GM21528 (cell line): Measurements from ENCODE around the gene FRMPD2.
"Not testable (repeated sequence)": the region's sequence is repeated elsewhere in the genome, so short reads cannot be mapped to it uniquely, and the experiment has no call there.

Experiments
- ATAC-seq: cut with Tn5 transposase; IDR thresholded peaks from one replicate; pipeline ENCODE4 v1.9.1; 2021; ENCODE audit warnings: mild to moderate bottlenecking, moderate library complexity; ENCODE audit not compliant: unreplicated experiment, low FRiP score

Gene FRMPD2

DNA sequence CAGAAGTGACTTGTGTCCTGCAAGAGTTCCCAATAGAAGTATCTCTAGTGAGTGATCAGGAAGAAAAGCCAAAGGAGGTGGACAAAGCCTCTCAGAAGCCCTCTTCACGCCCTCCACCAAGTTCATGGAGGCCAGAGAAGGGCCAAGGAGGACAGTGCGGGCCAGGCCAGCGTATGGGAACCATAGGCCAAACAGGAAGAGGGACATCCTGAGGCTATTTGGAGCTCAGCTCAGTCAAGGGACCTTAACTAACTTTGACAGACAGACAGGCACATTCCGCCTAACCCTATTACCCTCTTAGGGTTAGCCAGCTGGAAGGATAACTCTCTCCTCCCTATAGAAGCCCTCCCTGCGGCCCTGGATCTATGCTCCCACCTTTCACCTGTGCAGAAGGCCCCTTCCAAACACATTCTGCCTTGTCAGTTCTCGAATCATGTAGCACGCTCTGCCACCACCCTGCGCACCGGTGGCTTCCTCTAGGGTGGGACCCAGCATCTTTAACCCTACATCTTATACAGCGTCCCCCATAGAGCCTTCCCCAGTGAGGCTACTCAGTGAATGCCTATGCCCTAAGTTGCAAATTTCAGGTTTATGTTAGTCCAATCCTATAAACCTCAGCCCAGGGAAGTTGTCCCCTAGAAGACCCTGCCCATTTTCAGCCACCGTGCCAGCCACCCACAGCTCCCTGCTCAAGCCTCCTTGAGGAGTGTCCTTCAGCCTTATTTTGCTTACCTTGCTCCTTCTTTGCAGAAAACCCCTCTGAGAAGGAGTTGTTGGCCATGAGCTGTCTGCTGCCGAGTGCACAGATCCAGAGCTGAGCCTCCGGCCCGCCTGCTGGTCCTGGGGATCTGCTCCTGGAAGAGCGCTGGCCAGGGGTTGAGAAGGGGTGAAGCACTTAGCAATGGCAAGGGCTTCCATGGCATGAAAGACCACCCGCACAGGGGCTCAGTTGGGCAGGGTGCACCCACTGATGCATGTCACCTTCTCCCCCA is 36.9 kb downstream of the FRMPD2 start:
- ATAC-seq, result no peak

DNA sequence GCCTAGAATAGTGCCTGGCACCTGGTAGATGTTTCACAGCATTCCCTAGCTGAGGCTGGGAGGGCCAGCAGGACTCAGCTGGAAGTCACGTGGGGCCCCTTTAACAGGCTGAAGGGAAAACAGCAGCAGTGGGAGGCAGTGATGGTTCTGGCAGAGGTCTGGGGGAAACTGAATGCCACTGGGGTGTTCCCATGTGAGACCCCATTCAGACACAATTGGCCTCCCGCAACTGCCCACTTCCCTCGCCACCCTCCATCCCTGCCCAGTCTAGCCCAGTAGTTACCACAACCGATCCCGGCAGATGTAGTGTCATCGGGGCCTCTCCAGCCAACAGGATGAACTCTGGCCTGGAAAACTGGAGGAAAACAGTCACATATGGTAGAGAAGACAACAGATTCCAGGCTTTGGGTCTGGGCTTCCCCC is 38.3 kb downstream of the FRMPD2 start:
- no peak for ATAC-seq

DNA sequence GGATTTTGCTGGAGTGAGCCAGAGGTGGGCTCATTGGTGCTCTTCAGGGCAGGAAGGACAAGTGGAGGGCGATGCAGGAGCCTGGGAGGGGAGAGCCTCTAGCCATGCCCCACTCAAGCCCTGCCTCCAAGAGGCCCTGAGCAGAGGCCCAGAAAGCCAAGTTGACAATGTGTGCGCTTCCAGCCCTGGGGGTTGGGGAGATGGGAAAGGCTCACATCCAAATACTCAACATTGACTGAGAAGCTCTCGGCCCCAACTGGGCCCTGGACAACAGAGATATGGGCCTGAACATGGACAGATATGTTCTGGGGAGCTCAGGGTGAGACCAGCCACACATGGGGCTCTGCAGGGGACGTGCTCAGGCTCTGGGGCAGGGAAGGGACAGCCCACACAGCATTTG is 39.0 kb downstream of the FRMPD2 start:
- ATAC-seq, result no peak

DNA sequence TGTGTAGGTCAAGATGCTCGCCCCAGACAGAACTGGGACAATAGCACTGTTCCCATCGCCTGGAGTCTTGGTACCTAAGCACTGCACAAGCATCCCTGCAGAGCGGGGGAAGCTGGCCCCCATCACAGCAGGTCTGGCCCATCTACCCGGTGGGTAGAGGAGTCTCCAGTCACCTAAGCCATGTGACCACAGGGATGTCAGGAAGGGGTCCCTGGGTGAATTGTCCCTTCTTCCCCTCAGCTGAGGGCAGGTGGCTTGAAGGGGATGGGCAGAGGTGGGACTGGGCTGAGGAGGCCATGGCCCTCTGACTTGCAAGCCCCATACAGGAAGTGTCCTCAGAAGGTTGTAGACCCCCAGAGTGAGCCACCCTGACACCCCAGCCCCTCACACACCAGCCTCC is 39.7 kb downstream of the FRMPD2 start:
- ATAC-seq, result no peak

DNA sequence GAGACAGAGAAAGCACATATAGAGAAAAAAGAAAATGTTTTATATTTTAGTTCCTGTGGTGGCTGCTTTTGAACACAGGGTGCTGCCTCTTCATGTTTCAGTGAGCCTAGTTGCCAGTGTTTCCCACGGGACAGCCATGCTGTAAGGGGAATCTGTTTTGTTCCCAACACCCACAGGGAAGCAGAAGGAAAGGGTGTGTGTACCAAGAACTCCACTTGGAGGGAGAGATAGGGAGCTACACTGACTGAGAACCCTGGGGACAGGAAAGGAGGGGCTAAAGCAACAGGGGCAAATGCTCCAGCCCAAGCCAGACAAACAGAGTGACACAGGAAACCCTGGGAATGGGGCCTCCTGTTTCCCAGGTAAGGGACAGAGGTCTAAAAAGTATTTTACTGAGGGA is 40.2 kb downstream of the FRMPD2 start:
- no peak for ATAC-seq

DNA sequence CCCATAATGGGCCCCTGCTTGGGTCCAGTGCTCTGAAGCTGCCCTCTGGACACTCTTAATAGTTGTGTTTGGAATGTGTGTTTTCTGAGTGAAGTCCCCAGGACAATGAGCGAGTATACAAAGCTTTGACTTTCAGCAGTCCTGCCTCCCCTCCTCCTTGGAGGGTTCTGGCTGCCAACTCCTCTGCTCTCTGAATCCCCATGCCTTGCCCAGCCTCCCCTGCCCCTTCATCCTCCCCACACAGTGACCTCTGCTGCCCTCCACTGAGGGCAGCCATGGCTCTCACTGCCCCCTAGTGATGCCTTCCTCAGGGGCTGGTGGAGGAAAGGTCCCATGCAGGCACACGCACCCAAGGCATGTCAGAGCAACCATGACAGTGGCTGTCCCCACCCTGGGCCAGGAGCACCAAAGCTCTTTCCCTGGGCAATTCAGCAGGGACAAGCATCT is 40.9 kb downstream of the FRMPD2 start:
- no peak for ATAC-seq

DNA sequence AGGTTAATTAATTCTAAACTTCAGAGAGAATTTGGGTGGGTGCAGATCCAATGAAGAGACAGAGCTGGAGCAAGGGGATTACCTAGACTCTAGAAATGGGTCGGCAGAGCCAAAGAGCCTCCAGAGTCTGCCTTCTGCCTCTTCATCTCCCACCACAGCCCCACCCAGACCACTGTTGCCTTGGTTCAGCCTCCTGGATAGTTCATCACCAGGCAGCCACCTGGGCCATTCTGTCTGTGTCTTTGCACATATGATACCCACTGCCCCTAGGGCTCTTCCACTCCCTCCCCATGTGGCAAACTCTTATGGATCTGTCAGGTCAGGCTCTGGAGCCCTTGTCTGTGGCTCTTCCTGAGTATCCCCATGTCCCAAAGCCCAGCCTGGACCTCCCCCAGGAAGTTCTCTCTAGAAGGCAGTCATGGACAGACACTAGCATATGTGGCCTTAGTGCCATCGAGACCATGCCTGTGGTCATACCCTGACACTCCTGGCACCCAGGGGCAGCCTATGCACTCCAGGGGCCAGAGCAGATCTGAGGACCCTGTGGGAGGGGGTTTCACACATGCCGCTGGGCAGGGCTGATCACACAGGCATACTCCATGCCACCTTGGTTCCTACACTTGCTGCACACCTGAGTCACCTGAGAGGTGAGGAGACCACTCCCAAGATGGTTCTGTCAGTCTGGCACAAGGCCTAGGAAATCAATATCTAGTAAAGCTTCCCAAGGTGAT is 41.6 kb downstream of the FRMPD2 start:
- ATAC-seq, result no peak

DNA sequence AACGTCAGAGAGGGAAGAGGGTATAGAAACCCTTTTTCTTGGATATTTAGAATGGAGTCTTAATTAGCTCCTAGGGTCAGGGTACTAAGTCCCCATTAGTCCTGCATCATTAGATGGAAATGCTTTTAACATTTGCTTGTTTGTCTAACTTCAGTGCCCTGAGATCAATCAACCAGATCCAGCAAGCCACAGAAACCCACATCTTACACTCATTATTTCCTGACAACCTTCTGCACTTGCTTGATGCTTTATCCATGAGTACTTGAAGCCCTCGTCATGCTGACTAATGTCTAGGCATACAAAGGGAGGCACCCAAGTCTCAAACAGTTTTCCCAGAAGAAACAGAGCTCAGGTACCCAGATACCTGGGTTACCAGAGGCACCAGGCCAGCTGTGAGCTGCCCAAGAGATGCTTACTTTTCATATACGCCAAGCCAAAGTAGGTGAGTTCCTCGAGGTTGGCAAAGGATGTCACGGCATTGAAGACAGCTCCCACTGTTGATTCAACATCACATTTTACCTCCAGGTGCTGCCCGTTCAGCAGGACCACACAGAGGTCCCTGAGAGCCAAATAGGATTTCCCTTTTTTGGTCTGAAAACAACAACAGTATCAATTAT is 42.7 kb downstream of the FRMPD2 start:
- ATAC-seq, result peak; percentile 65

DNA sequence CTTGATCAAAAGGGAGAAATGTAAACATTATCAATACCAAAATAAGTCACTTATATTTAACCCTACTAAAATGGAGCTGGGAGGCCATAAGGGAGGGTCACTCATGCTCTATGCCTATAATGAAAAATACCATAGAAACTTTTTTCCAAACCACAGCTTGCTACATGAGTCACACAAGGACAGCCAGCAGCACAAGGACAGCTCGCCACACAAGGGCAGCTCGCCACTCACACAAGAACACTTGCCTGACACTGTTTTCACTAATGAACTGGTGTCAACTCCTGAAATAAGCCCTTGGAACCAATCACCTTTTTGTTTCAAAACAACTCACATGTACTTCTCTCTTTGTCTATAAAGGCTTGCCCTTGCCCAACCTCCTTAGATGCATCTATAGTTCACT is 43.3 kb downstream of the FRMPD2 start:
- no peak for ATAC-seq

DNA sequence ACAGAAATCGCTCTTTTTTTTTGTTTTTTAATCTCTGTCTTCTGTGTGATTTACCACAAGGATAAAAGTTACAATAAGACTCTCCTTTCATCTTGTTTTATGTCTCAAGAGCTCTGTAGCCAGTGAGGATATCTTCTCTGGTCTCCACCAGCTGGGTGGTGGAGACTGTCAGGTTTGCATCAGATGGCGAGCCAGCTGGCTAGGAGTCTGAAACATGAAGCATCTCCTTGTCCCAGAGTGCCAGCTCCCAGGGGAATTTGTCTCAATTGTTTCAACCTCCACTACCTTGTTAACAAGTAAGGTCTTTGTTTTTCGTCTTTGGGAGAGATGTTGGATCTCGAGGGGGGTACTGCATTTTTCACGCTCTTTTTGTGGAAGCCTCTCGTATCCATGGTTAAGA is 47.3 kb downstream of the FRMPD2 start:
- no peak for ATAC-seq

DNA sequence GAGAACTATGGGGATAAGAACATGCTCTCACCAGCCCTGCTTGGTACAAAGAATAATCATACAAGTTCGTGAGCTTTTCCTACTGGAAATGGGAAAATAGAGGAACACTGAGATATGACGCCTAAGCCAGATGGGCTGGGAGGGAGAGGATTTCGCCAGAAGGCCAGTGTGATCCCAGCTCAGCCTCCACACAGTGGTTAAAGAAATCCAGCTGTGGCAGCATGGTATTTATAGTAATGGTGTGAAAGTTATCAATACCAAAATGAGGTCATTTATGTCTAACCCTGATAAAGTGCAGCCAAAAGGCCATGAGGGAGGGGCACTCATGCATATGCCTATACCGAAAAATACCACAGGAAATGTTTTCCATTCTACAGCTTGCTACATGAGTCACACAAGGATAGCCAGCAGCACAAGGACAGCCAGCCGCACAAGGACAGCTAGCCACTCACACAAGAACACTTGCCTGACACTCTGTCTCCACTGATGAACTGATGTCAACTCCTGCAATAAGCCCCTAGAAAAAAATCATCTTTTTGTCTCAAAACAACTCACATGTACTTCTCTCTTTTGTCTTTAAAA is 49.4 kb downstream of the FRMPD2 start:
- ATAC-seq, result no peak

DNA sequence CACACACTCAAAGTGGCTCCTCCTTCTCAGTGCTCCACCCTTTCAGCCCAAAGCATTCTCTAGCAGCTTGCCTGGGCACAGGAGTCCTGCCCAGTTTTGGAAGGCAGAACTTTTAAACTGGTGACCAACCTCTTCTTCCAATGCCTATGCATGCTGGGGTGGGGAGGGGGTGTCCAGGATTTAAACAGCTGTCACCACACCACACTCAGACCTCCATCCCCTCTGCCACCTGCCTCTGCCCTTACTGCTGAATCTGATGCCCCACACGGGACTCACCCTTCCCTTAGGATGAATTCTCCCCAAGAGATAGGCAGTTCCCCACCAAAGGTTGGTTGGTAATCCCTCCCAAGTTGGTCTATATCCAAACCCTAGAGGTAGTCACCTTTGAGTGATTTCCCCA is 50.2 kb downstream of the FRMPD2 start:
- ATAC-seq, result no peak

DNA sequence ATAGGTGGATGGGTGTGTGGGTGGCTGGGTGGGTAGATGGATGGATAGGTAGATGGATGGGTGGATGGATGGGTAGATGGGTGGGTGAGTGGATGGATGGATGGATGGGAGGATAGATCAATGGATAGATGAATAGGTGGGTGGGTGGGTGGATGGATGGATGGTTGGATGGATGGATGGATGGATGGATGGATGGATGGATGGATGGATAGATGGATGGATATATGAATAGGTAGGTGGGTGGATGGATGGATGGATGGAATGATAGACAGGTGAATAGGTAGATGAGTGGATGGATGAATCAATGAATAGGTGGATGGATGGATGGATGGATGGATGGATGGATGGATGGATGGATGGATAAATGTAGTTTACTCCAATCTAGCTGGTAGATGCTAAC is 52.7 kb downstream of the FRMPD2 start:
- no peak for ATAC-seq

DNA sequence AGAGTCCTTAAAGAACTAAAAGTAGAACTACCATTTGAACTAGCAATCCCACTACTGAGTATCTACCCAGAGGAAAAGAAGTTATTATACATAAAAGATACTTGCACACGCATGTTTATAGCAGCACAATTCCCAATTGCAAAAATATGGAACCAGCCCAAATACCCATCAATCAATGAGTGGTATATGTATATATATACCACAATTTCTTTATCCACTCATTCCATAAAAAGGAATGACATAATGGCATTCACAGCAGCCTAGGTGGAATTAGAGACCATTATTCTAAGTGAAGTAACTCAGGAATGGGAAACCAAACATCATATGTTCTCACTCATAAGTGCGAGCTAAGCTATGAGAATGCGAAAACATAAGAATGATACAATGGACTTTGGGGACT is 53.5 kb downstream of the FRMPD2 start:
- ATAC-seq, result not testable (repeated sequence)

DNA sequence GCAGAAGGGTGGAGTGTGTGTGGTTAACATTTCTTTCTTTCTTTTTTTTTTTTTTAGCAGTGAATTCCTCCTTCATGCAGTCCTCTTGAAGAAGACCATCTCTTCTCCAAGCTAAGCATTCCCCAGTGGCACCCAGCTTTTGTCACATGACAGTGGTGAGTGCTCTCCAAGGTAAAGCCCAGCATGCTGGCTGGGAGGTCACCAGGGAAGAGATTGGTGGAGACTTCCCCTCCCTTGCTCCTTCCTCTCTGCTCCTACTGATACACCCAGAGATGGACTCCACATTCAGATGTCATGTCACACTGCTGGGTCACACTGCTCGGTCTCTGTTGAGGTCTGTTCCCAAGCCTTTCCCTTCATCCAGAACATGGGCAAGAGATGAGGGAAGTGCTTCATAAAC is 55.3 kb downstream of the FRMPD2 start:
- ATAC-seq, result no peak

DNA sequence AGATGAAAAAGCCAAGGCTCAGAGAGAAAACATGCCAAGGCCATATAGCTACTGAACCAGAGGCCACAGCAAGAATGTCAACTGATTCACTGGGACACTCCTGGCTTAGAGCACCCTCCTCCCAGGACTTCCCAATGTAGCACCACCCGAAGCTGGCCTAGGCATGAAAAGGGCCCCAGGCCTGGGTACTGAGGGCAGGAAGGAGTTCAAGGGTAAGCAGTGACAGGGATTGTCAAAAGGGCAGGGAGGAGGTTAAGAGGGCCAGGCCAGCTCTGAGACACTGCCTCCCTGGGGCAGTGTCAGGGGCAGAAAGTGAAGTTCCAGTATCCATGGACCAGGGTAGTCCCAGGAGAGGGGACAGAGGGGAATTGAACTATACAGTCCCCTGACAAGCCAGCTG is 57.8 kb downstream of the FRMPD2 start:
- no peak for ATAC-seq

DNA sequence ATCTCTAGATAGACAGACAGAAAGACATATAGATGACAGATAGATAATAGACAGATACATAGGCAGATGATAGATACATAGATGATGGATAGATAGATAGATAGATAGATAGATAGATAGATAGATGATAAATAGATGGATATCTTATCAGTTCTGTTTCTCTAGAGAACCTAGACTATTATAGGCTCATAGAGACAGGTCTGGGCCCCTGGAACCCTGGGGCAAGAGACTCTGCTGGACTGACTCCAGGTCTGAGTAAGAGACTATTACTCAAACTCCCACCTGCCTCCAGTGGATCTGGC is 58.3 kb downstream of the FRMPD2 start:
- ATAC-seq, result no peak

DNA sequence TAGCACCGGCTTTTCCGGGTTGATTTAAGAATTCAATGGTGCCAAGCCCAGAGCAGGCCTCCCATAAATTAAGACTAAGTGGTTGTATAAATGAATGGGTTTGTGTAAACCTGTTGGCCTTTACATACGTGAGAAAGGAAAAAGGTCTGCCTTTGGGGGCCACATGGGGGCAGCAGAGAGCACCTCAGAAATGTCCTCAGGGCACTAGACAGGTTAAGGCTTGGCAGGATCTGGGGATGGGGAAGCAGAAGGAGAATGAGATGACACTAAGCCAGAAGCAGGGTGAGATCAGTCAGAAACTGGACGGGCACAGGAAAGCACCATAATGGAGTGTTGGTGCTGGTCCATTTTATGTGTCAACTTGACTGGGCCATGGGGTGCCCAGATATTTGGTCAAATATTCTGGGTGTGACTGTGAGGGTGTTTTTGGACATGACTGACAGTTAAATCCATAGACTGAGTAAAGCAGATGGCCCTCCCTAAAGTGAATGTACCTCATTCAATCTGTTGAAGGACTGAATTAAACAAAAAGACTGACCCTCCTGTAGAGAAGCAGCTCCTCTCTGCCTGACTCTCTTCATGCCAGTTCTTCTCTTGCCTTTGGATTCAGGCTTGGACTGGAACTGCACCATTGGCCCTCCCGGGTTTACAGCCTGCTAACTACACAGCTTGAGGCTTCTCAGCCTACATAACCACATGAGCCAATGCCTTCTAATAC is 58.9 kb downstream of the FRMPD2 start:
- no peak for ATAC-seq

DNA sequence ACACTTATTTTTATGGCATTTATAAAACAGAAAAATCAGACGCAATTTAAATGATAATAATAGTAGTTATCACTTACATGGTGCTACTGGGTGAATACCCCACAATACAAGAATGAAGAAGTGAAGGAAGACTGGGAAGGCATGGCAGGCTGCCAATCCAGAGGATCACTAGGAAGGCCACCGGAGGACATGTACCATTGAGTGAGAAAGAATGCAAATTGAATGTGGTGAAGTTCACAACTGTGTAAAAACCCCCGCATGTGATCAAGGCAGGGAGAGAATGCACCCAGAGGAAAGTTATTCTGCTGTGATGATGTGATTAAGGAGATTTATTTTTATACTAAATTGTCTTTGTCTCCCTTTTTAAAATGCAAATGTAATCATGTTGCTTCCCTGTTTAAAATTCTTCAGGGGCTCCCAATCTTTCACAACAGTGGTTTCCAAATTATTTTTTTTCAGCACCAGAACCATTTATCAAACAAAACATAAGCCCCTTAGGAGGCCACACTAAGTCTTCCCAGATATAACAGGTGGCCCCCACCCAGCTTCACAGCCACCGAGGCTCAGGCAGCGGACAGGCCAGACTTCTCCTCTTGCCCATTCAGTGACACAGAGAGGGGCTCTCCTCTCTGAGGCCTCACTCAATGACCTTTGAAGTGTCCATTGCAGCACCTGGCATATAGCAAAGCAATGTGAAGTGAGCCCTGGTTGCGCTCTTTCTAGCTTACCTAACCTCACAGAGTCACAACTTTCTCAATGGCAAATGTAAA is 59.6 kb downstream of the FRMPD2 start:
- no peak for ATAC-seq

DNA sequence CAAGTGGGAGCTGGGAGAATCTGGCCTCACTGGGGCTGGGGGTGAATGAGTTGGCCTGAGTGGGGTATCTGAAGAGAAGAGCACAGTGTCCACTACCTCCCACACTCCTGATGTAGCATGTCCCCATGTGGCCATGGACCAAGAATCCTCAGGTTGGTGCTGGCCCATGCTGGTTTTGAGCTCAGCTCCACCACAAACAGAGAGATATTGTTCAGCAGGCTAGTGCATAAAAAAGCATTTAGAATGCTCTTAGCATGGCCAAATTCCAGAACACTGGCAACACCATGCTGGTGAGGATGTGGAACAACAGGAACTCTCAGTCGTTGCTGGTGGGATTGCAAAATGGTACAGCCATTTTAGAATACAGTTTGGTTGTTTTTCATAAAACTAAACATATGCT is 61.4 kb downstream of the FRMPD2 start:
- no peak for ATAC-seq
